ENCODE results near the gene CLEC14A.

CLEC14A gene, protein sequence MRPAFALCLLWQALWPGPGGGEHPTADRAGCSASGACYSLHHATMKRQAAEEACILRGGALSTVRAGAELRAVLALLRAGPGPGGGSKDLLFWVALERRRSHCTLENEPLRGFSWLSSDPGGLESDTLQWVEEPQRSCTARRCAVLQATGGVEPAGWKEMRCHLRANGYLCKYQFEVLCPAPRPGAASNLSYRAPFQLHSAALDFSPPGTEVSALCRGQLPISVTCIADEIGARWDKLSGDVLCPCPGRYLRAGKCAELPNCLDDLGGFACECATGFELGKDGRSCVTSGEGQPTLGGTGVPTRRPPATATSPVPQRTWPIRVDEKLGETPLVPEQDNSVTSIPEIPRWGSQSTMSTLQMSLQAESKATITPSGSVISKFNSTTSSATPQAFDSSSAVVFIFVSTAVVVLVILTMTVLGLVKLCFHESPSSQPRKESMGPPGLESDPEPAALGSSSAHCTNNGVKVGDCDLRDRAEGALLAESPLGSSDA

DNA sequence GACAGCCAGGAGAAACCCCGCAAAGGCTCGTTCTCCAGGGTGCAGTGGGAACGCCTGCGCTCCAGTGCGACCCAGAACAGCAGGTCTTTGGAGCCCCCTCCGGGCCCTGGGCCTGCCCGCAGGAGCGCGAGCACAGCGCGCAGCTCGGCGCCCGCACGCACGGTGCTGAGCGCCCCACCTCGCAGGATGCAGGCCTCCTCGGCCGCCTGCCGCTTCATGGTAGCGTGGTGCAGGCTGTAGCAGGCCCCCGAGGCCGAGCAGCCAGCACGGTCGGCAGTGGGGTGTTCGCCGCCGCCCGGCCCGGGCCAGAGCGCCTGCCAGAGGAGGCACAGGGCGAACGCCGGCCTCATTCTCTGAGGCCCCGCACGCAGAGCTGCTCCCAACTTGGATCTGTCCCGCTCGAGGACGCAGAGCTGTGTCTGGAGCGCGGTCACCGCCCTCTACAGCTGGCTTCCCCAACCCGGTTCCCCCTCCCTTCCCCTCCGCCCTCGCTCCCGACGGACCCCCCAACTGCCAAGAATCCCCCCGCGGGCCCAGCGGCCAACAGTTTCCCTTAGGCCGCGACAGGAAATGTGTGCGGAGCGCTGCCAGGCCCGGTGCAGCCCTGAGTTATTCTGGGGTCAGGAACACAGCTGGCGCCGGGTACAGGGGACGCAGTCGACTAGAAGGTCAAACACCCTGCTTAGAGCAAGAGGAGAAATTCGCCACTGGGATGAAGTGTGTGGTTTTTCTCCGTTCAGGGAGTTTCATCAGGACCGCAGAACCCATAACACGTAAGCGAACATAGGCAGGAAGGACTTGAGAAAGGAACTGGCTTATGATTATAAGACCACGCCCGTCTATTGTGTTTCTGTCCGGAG is at the start of gene CLEC14A:
Gene CLEC14A, minus strand, starts transcription at position 421 of the 860 bp plus-strand sequence. Its CDS starts 71 bp downstream, at position 350.
- DNase-seq, result peak; percentile 8

DNA sequence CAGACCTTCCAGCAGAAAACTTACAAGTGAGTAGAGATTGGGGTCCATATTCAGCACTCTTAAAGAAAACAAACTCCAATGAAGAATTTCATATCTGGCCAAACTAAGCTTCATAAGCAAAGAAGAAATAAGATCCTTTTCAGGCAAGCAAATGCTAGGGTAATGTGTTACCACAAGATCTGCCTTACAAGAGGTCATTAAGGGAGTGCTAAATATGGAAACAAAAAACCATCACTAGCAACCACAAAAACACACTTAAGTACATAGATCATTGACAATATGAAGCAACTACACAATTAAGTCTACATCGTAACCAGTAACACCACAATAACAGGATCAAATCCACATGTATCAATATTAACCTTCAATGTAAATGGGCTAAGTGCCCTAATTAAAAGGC is 47.1 kb upstream of the CLEC14A start:
- no peak for DNase-seq

DNA sequence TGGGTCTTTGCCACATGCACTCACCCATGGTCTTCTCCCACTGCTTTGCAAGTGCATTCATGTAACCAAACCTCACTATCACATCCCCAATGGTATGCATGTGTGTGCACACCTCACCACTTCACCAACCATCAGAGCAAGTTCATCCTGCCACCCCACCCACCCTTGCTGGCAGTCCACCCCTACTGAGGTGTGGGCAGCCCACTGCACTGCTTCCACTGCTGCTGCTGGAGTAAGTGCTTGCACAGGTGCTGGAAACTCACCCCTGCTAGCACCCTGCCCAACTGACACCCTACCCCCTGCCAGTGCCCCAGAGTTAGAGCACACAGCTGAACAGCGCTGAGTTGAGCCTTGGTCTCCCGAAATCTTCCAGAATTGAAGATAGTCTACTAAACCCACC is 46.1 kb upstream of the CLEC14A start:
- DNase-seq, result no peak

DNA sequence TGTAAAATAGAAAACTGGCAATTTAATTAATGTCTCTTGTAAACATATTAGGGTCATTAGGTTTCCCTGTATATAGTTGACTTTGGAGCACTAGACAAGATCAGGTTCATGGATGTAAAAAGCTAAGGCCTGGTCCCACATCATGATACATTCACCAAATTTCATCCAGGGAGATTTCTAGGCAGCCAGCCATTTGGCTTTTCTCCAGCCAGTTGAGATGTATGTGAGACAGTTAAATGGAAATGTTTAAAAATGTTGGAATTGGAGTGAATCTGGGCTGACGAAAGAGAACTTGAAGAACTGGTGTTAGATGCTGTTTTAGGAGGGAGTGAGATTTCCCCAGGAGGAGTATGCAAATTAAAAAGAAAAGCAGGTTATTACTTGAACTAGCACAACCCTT is 41.8 kb upstream of the CLEC14A start:
- DNase-seq, result no peak

DNA sequence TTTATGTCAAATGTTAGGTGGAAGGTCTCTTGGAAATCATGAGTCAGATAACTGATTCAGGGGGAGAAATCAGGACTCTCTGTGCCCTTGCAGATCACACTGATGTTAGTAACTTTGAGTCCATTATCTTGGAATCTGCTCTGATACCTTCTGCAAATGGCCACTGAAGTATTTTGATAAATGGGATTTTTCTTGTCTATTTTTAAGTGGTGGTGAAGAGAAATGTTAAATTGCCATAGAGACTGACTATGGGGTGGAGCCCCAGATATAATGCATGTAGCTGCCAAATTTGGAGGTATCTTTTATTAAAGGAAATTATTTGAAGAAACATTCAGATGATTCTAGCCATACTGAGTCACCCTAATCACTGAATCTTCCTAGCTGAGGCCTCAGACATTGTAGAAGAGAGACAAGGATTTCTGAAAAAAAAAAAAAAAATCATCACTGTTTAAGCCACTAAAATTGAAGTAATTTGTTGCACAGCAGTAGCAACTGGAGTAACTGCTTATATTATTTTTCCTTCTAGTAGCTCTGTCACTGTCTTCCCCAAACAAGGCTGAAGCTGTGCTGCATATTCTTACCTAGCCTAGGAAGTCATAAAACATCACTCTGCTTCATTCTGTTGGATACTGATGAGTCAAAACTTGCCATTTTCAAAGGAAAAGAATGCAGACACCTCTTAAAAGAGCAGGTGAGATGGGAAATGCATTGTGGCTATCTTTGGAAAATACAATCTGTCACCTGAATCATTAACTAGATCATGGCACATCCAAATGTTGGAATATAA is 36.0 kb upstream of the CLEC14A start:
- no peak for DNase-seq

DNA sequence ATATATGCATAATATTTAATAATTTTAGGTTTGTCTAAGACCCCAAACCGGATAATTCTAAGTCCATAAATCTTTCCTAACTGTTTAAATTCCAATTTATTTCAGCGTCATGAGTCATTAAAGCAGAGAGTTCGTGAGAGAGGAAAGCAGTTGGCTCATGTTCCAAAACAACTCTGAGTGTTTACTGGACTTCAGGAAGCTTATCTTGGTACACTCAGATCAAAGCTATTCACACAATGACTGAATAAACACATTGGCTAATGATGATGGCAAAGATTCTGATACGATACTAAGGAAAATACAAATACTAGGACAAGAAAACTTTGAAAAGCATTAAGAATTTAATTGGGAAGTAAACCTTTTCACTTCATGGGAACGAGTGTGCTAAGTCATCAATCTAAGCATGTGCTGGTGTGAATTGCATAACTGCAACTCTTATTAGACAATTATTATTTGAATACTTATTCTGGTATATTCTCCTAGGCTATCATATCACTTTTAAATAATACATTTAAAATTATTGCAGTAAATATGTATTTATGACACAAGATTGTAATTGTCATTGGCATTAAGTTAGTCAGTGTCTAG is 34.8 kb upstream of the CLEC14A start:
- no peak for DNase-seq

DNA sequence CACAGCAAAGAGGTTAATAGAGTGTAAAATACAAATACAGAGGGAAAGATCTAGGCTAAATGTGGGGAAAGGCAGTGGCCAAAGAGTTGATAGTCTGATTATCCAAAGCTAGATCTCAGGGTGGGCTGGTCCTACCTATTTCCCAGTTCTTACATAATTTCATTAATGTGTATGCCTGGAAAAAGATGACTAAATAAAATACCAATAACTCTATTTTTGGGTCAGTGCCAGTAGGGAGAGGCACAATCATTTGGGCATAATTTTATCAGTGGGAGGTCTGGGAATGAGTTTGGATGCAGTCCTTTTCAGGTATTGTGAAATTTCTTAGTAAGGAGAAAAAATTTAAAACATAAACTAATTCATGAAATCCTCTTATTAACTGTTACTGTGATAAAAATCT is 30.6 kb upstream of the CLEC14A start:
- no peak for DNase-seq

DNA sequence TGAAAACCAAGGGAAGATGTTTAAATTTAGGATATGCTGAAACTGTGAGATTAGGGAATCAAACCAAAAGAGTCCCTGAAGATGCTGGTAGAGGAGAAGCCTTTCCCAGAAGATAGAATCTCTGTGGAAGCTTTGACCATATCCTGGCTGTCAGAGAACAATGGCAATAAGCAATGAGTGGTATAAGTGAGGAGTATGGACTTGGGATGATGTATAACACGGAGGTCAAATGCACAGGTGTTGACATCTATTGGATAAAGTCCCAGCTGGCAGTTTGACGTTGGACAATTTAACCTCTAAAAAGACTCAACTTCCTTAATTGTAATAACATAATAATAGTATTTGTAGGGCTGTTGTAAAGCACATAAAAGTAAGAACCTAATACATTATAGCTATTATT is 30.1 kb upstream of the CLEC14A start:
- no peak for DNase-seq

DNA sequence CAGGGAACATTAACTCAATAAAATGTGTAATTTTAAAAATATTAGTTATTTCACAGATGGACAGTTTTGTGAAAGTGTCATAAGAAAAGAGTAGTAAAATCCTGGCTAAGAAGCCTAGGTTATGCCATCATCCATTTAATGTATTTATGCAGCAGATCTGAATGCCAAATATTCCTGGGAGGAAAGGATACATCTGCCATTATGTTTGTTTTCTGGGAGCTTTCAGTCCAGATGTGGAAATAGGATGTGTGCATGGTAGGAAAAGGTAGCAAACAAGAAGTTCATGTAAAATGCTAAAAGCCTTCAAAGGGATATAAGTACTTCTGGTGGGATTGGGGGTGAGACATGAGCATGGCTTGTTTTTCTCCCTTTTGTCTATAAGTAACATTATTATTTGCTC is 27.0 kb upstream of the CLEC14A start:
- DNase-seq, result no peak

DNA sequence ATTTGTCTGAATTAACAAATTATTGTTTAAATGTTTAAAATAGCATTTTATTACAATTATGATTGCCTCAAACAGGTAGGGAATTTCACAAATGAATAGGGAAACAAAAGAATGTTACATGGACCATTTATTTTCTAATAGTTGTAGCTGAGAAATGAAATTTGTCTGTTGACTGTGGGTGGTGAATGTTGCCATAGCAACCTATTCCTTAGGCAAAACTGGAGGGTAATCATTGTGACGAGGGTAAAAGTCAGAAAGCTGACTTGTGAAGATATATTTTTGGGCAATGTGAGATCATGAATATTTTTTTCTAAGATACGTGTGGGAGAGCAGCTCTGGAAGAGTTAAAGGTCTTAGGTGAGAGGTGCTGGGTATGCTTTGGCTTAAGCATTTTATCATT is 24.2 kb upstream of the CLEC14A start:
- no peak for DNase-seq

DNA sequence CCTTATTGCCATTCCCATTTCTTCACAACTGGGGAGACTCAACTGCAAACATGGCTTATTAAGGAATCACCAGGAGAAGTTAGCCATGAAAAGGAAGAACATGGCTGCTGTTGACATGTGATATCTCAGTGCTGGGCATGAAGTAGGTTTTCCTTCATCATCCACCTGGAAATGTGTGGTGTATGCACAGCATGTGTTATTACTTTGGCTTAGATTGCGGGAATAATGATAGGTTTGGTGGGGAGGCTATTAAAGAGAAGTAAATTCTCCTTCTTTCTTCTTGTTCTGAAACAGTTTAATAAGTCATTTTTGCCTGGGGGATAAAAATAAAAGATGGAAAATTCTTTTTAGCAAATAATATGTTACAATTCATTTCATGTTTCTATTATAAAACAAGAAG is 23.7 kb upstream of the CLEC14A start:
- DNase-seq, result no peak

DNA sequence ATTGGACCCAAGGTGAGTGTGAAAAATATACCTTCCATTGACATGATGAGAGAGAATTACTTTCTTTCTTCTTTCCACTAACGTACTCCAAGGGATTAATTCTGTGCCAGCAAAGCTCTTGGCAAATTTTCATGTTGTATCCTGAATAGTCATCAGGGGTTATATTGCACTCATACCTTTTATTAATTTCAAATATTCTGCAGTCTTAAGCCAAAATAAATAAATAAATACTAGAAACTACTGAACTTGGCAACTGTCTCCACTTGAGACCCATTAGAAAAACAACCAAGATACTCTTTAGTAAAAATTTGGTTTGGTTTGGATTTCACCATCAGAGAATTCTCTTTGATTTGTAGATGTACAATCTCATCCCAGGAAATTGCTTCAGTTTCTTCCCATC is 22.1 kb upstream of the CLEC14A start:
- no peak for DNase-seq

DNA sequence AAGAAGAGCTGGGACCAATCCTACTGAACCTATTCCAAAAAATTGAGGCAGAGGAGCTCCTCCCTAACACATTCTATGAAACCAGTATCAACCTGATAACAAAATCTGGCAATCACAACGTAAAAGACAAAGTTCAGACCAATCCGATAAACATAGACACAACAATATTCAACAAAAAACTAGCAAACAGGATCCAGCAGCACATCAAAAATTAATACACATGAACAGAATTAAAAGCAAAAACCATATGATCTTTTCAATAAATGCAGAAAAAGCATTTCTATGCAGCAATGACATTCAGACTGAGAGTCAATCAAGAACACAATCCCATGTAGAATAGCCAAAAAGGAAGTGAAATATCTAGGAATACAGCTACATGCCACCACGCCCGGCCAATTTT is 7.0 kb upstream of the CLEC14A start:
- no peak for DNase-seq

DNA sequence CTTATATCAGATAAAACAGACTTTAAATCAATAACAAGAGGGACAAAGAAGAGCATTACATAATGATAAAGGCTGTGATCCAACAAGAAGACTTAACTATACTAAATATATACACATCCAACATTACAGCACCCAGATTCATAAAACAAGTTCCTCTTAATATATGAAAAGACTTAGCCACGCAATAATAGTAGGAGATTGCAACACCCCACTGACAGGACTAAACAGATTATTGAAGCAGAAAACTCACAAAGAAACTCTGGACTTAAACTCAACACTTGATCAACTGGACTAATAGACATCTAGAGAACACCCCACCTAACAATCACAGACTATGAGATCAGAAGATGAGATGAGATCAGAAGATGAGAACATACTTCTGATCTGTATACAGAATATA is 5.7 kb upstream of the CLEC14A start:
- no peak for DNase-seq

DNA sequence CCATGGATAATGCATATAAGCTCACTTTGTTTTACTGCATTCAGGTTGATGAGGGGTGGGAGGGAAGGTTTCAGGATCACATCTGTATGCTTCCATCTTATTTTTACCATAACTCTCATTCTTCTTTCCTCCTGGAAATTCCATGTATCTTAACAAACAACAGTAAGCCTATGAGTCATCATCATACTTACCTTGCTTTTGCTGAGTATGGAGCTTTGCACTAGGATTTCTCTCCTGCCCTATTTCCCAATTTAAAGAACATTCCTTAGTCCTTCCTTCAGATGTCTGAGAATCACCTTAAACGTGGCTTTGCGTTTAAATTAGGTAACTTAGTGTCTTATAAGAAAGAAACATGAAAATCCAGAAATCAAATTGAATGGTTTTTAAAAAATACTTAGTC is 1.6 kb upstream of the CLEC14A start:
- no peak for DNase-seq

DNA sequence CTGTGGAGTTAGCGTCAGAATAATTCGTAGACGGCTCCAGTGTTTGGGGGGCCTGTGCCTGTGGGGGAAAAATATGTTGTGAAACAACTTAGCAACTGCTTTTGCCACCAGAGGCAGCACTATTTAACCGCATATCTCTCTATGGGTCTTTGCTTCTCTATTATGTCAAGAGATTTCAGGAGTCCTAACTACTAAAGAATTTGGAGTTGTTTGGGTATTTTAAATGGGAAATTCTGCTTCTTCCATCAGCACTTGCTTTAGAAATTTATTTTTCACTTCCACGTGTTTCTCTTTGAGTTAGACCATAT is 594 bp upstream of the CLEC14A start:
- DNase-seq, result no peak

DNA sequence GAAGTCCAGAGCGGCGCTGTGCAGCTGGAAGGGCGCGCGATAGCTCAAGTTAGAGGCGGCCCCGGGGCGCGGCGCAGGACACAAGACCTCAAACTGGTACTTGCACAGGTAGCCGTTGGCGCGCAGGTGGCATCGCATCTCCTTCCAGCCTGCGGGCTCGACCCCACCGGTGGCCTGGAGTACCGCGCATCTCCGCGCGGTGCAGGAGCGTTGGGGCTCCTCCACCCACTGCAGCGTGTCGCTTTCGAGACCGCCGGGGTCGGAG is 553 bp downstream of the CLEC14A start:
- DNase-seq, result no peak

DNA sequence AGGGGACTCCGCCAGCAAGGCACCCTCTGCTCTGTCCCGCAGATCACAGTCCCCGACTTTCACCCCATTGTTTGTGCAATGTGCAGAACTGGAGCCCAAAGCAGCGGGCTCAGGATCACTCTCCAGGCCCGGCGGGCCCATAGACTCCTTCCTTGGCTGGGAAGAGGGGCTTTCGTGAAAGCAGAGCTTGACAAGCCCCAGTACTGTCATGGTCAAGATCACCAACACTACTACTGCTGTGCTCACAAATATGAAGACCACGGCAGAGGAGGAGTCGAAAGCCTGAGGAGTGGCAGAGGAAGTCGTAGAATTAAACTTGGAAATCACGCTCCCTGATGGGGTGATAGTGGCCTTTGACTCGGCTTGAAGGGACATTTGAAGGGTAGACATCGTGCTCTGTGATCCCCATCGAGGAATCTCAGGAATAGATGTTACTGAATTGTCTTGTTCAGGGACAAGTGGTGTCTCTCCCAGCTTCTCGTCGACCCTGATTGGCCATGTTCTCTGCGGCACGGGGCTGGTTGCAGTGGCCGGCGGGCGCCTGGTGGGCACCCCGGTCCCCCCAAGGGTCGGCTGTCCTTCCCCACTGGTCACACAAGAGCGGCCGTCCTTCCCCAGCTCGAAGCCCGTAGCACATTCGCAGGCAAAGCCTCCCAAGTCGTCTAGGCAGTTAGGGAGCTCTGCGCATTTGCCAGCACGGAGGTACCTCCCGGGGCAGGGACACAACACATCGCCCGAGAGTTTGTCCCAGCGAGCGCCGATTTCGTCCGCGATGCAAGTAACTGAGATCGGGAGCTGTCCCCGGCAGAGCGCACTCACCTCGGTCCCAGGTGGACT is 1.1 kb downstream of the CLEC14A start:
- no peak for DNase-seq

DNA sequence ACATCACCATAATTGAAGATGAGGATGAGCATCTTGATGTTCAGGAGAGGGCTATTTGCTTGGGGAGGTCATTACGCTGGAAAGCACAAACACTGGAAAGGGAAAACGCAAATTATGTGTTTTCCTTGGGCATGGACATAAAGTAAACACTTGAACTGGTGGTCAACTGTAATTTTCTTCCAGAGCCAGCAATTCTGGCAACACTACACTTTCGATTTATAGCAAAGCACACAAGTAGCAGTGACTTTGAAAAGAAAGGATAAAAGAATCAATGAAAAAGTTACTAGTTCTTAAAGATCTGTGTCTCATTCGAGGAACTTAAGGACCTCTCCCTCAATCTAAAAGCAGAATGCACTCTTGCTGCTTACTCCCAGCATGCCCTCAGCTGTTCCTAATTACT is 2.2 kb downstream of the CLEC14A start:
- no peak for DNase-seq

DNA sequence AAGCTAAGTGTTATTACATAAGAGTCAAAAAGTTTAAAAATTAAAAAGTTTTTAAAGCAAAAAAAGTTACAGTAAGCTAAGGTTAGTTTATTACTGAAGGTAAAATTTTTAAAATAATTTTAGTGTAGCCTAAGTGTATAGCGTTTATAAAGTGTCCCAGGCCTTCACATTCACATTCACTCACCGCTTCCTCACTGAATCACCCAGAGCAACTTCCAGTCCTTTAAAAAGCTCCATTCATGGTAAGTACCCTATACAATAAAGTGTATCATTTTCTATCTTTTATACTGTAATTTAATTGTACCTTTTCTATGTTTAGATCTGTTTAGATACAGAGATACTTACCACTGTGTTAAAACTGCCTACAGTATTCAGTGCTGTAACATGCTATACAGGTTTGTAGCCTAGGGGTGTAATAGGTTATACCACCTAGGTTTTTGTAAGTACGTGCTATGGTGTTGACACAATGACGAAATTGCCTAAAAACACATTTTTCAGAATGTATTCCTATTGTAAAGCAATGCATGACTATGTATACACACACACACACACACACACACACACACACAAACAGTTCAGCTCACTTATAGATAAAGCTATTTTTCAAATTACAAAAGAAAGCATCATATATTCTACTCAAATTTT is 3.7 kb downstream of the CLEC14A start:
- DNase-seq, result no peak

DNA sequence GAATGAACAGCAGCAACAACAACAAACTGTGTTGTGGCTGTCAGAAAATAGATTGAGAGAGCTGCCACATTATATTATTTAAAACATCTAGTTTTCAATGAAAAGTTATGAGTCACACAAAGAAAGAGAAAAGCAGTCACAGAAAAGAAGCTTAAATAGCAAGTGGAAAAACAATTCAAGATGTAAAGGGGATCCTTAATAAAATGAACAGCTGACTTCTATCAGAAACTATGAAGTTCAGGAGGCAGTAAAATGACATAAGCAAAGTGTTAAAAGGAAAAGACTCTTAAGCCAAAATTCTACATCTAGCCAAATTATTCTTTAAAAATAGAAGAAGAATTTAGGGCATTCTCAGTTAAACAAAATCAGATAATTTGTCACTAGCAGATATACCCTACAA is 5.6 kb downstream of the CLEC14A start:
- no peak for DNase-seq

Data from activated CD4-positive, alpha-beta T cell treated with anti-CD3 and anti-CD28 coated beads, Interleukin-2, Interleukin-6, amounts not matched to agents 100 ng/mL and 50 ng/mL, durations not matched to agents 16 hours and 8 hours (primary cell).